IMR-90 (cell line): Measurements from ENCODE around the gene TFDP2.
"Not testable (repeated sequence)": the region's sequence is repeated elsewhere in the genome, so short reads cannot be mapped to it uniquely, and the experiment has no call there.

Experiments used
- BHLHE40 ChIP-seq: fragments of 150-350 bp; IDR thresholded peaks from 2 replicates; pipeline ENCODE4 v1.6.1; 2016; ENCODE audit warnings: mild to moderate bottlenecking, low read depth, low read length
- MAZ ChIP-seq: IDR thresholded peaks from 2 replicates; pipeline ENCODE4 v1.6.1; 2012; ENCODE audit warnings: low read depth, mild to moderate bottlenecking, low read length, improper control_type of control experiment, moderate library complexity, borderline replicate concordance
- MXI1 ChIP-seq: IDR thresholded peaks from 2 replicates; pipeline ENCODE4 v1.6.1; 2012; ENCODE audit warnings: low read depth, mild to moderate bottlenecking, low read length, moderate library complexity, borderline replicate concordance
- POLR2A ChIP-seq: IDR thresholded peaks from 2 replicates; pipeline ENCODE4 v1.6.1; 2012; ENCODE audit warnings: mild to moderate bottlenecking, low read depth, low read length
- RAD21 ChIP-seq: IDR thresholded peaks from 2 replicates; pipeline ENCODE4 v1.6.1; 2012; ENCODE audit warnings: low read length, improper control_type of control experiment
- TF ChIP-seq, protein P1 (sequence below): conservative IDR thresholded peaks from 2 replicates; pipeline ENCODE4 v1.5.1; 2012; ENCODE audit warnings: mild to moderate bottlenecking, low read depth, low read length, improper control_type of control experiment
- TF ChIP-seq, protein P2 (sequence below): fragments of 150-350 bp; IDR thresholded peaks from 2 replicates; pipeline ENCODE4 v1.6.1; 2017; ENCODE audit warnings: mild to moderate bottlenecking, antibody characterized with exemption, low read length, low read depth

DNA sequence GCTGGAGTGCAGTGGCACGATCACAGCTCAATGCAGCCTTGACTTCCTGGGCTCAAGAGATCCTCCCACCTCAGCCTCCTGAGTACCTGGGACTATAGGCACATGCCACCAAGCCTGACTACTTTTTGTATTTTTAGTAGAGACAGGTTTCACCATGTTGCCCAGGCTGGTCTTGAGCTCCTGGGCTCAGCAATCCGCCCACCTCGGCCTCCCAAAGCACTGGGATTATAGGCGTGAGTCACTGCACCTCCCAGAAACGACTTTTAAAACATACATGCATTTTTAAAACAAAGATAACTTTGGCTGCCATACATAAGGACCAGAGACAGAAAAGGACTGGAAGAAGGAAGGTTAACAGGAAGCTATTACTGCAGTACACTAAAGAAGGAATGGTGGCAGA, 4.8 kb downstream of the TFDP2 start:
- TF ChIP-seq, protein P1, sequence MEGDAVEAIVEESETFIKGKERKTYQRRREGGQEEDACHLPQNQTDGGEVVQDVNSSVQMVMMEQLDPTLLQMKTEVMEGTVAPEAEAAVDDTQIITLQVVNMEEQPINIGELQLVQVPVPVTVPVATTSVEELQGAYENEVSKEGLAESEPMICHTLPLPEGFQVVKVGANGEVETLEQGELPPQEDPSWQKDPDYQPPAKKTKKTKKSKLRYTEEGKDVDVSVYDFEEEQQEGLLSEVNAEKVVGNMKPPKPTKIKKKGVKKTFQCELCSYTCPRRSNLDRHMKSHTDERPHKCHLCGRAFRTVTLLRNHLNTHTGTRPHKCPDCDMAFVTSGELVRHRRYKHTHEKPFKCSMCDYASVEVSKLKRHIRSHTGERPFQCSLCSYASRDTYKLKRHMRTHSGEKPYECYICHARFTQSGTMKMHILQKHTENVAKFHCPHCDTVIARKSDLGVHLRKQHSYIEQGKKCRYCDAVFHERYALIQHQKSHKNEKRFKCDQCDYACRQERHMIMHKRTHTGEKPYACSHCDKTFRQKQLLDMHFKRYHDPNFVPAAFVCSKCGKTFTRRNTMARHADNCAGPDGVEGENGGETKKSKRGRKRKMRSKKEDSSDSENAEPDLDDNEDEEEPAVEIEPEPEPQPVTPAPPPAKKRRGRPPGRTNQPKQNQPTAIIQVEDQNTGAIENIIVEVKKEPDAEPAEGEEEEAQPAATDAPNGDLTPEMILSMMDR: not testable (repeated sequence)
- TF ChIP-seq, protein P2, sequence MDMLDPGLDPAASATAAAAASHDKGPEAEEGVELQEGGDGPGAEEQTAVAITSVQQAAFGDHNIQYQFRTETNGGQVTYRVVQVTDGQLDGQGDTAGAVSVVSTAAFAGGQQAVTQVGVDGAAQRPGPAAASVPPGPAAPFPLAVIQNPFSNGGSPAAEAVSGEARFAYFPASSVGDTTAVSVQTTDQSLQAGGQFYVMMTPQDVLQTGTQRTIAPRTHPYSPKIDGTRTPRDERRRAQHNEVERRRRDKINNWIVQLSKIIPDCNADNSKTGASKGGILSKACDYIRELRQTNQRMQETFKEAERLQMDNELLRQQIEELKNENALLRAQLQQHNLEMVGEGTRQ: not testable (repeated sequence)
- not testable (repeated sequence) for TF ChIP-seq BHLHE40, POLR2A, MXI1, RAD21, MAZ
